Peyer's patch (tissue), 4 donors: ENCODE measurements around the gene BMPER. TPM values are rescaled to one million over a fixed set of nuclear protein-coding genes. Genes with fewer than 3 reads are reported as not detected.

ENCODE experiments used
- DNase-seq, 3 donors: peaks; one replicate each; pipeline ENCODE4 v3.0.0-alpha.2; 2017 to 2019
- H3K27ac ChIP-seq, 4 donors: fragments of 200-600 bp; sonication (generic); one replicate each; pipeline ENCODE4 v1.5.1; 2016 to 2019
- H3K27me3 ChIP-seq, 2 donors: fragments of 200-600 bp; sonication (generic); one replicate each; pipeline ENCODE4 v1.5.1; 2019
- H3K36me3 ChIP-seq, 3 donors: fragments of 200-600 bp; sonication (generic); one replicate each; pipeline ENCODE4 v1.5.1; 2016 to 2019
- H3K4me1 ChIP-seq, 4 donors: fragments of 200-600 bp; sonication (generic); one replicate each; pipeline ENCODE4 v1.5.1; 2016 to 2019
- H3K4me3 ChIP-seq, 4 donors: fragments of 200-600 bp; sonication (generic); 1 replicate in 3 of 4; 2 replicates in 1 of 4; pipeline ENCODE4 v1.5.1; 2016 to 2019; ENCODE audit warnings: mild to moderate bottlenecking in 1 of 4
- H3K9me3 ChIP-seq, 4 donors: fragments of 200-600 bp; sonication (generic); one replicate each; pipeline ENCODE4 v1.5.1; 2016 to 2019; ENCODE audit warnings: mild to moderate bottlenecking in 1 of 4
- POLR2A ChIP-seq, 2 donors: fragments of 450-650 bp; IDR thresholded peaks; one replicate each; pipeline ENCODE4 v1.5.1; 2017; ENCODE audit warnings: antibody characterized with exemption in 2 of 2, mild to moderate bottlenecking in 2 of 2, moderate library complexity in 2 of 2
- total RNA-seq, 4 donors: library from RNA; depleted of rRNA; stranded (reverse); fragments of >200 nt; gene quantifications; one replicate each; pipeline ENCODE4 v1.1.0, GENCODE V29; 2016
- TF ChIP-seq, protein P1 (sequence below), 6 experiments: fragments of 450-650 bp in 4 of 6; fragments of 200-600 bp in 2 of 6; sonication (generic) in 1 of 6; IDR thresholded peaks; one replicate each; pipeline ENCODE4 v1.5.1; 2017 to 2019; ENCODE audit warnings: antibody characterized with exemption in 6 of 6, mild to moderate bottlenecking in 3 of 6, moderate library complexity in 1 of 6

Gene BMPER
- total RNA-seq, 4 donors from 2014 or later: 4.0 to 50.3 (median 17.6) TPM

DNA sequence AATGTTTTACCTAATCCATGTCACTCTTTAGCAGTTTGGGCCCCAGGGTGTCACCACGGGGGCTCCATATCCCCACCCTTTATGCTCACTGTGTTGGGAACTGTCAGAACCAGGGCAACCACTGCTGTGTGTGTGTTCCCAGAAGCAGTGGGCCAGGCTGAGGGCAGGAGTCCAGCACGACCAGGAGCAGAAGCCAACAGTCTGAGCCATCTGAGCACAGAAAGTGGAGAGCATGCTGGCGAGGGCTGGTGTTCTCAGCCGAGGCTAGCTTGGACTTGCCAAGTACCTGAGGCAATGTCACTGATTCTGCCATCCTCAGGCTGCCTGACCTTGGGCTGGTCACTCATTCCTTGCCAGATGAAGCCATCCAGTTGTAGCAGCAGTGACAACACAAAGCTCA, 285.0 kb downstream of the BMPER start:
- H3K4me3 ChIP-seq: no peak overlapping the region
- H3K36me3 ChIP-seq: no peaks in the 10 kb centered on the region
- no peaks in the 10 kb centered on the region for H3K9me3 ChIP-seq
- no peak overlapping the region for H3K27ac ChIP-seq
- no peak for DNase-seq
- TF ChIP-seq, protein P1, sequence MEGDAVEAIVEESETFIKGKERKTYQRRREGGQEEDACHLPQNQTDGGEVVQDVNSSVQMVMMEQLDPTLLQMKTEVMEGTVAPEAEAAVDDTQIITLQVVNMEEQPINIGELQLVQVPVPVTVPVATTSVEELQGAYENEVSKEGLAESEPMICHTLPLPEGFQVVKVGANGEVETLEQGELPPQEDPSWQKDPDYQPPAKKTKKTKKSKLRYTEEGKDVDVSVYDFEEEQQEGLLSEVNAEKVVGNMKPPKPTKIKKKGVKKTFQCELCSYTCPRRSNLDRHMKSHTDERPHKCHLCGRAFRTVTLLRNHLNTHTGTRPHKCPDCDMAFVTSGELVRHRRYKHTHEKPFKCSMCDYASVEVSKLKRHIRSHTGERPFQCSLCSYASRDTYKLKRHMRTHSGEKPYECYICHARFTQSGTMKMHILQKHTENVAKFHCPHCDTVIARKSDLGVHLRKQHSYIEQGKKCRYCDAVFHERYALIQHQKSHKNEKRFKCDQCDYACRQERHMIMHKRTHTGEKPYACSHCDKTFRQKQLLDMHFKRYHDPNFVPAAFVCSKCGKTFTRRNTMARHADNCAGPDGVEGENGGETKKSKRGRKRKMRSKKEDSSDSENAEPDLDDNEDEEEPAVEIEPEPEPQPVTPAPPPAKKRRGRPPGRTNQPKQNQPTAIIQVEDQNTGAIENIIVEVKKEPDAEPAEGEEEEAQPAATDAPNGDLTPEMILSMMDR (IDR thresholded peaks at IDR 0.05): no peak
- TF ChIP-seq POLR2A (IDR thresholded peaks at IDR 0.05): no peak
- no peaks in the 10 kb centered on the region for H3K27me3 ChIP-seq
- no peaks in the 10 kb centered on the region for H3K4me1 ChIP-seq

DNA sequence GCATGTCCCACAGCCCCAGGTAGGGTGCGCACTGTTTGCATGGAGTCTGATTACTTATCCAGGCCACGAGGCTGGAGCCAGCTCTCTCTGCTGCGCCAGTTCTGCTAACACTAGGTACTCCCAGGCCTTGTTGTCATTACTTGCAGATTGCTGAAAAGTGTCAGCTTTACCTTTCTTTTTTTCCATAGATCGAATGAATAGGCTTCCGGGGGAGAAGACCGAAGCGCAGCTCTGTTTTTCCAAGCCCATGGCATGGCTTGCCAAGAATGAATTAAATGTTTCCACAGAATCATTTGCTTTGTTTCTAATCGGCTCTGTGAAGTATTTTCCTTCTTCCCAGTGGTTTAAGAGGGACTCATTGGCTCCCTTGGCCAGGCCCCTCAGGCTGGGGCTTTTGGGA, 285.8 kb downstream of the BMPER start:
- TF ChIP-seq, protein P1 (IDR thresholded peaks at IDR 0.05): no peak
- TF ChIP-seq POLR2A (IDR thresholded peaks at IDR 0.05): no peak
- no peak overlapping the region for H3K27ac ChIP-seq
- no peaks in the 10 kb centered on the region for H3K36me3 ChIP-seq
- no peak for DNase-seq
- H3K4me3 ChIP-seq: no peak overlapping the region
- no peaks in the 10 kb centered on the region for H3K4me1 ChIP-seq
- no peaks in the 10 kb centered on the region for H3K9me3 ChIP-seq
- H3K27me3 ChIP-seq: no peaks in the 10 kb centered on the region

DNA sequence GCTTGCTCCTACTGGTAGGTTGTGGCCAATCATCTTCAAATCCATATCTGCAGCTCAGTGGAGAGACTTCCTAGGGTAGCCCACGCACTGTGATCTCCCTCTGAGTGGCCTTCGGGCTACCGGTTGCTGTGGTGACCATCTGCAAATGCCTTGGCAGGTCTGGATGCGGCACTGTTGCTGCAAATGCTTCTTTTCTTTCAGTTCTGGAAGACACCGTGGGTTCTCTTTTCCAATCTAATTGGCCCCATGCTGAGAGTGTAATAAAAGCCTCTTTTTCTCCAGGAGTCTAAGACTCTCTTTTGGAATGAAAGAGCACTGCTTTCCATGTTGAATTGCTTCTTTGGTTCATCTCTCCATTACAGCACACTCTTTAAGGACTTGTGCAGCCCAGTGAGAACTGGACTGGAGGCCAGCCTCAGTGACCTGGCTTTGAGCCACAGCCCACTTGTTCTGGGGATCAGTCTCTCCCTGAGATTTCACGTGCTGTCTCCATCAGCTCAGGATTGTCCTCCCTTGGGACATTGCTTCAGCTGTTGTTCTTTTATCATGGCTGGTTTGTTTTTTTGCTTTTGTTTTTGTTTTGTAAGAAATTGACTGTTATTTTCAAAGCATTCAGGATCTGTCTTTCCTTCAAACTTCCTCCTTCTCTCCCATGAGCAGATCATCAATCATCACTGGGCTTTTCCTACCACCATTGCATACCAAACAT, 286.6 kb downstream of the BMPER start:
- H3K4me1 ChIP-seq: no peaks in the 10 kb centered on the region
- TF ChIP-seq POLR2A (IDR thresholded peaks at IDR 0.05): no peak
- TF ChIP-seq, protein P1 (IDR thresholded peaks at IDR 0.05): no peak
- H3K9me3 ChIP-seq: no peaks in the 10 kb centered on the region
- no peak overlapping the region for H3K27ac ChIP-seq
- H3K36me3 ChIP-seq: no peaks in the 10 kb centered on the region
- no peak for DNase-seq
- H3K27me3 ChIP-seq: no peaks in the 10 kb centered on the region
- no peak overlapping the region for H3K4me3 ChIP-seq

DNA sequence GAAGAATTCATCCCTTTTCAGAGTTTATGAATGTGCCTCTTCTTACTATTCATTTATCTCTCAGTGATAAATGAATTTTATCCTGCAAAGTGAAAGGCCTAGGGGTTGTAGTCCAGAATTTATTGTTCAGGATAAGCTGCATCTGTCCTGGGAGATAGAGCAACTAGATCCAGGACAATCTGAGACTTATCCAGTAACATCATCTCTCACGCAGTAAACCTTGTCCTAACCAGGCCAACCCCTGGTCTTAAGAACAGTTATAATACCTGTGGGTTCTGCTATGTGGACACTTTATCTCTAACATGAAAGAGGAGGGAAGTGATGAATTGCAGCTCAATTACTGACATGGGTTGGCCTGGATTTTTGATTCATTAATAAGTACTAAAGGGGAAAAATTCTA, 287.6 kb downstream of the BMPER start:
- H3K4me1 ChIP-seq: no peaks in the 10 kb centered on the region
- no peaks in the 10 kb centered on the region for H3K36me3 ChIP-seq
- no peak for DNase-seq
- no peak overlapping the region for H3K4me3 ChIP-seq
- H3K9me3 ChIP-seq: no peaks in the 10 kb centered on the region
- TF ChIP-seq, protein P1 (IDR thresholded peaks at IDR 0.05): no peak
- no peak for TF ChIP-seq POLR2A (IDR thresholded peaks at IDR 0.05)
- no peak overlapping the region for H3K27ac ChIP-seq
- H3K27me3 ChIP-seq: no peaks in the 10 kb centered on the region

DNA sequence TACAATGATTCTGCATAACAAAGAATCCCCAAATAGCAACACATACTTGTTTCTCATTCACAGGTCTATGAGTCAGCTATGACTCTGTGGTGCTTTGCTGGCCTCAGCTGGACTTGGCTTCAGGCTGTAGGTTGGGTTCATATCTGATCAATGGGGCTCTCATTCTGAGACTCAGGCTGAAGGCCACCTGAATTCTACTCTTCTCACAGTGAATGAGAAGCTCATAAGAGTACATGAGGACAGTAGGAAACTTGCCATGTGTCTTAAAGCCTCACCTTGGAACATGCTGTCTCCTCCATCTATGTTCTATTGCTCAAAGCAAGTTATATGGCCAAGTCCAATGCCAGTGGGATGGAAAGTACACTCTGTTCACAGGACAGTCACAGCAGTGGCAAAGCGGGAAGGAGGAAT, 292.9 kb downstream of the BMPER start:
- no peak overlapping the region for H3K27ac ChIP-seq
- no peaks in the 10 kb centered on the region for H3K27me3 ChIP-seq
- H3K4me3 ChIP-seq: no peak overlapping the region
- no peak for DNase-seq
- no peaks in the 10 kb centered on the region for H3K36me3 ChIP-seq
- TF ChIP-seq, protein P1 (IDR thresholded peaks at IDR 0.05): no peak
- TF ChIP-seq POLR2A (IDR thresholded peaks at IDR 0.05): no peak
- H3K4me1 ChIP-seq: no peaks in the 10 kb centered on the region
- H3K9me3 ChIP-seq: no peaks in the 10 kb centered on the region
